Measurements from ENCODE around the gene KRTAP12-3.

DNA sequence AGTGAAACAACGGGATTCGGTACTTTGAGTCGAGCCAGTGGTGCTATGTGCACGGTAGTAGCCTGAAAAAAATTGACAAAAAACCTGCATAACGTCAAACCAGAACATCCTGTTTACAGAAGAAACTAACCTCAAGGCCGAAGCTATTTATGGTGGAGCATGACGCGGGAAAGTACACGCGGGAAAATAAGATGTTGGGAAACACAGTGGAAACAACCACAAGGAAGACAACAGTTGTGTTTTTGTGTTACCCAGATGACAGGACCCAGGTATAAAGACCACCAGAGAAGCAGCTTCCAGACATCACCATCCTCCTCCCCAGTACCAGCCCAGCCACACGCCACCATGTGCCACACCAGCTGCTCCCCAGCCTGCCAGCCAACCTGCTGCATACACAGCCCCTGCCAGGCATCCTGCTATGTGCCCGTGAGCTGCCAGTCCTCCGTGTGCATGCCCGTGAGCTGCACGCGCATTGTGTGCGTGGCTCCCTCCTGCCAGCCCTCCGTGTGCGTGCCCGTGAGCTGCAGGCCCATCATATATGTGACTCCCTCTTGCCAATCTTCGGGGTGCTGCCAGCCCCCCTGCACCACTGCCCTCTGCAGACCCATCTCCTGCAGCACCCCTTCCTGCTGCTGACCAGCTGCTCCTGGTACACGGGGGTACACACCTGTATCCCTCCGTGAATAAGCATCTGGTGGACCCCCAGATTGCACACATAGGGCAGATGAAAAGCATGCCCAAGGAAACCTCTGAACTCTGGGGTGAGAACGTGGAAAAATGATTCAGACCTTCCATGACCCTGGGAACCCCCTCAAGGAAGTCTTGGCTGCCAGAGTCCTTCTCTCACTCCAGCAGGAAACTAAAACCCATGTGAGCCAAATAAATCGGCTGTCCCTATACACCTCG is at the start of gene KRTAP12-3:
- TF ChIP-seq POLR2A (IDR thresholded peaks at IDR 0.05) = no peak
- TF ChIP-seq, protein P1, sequence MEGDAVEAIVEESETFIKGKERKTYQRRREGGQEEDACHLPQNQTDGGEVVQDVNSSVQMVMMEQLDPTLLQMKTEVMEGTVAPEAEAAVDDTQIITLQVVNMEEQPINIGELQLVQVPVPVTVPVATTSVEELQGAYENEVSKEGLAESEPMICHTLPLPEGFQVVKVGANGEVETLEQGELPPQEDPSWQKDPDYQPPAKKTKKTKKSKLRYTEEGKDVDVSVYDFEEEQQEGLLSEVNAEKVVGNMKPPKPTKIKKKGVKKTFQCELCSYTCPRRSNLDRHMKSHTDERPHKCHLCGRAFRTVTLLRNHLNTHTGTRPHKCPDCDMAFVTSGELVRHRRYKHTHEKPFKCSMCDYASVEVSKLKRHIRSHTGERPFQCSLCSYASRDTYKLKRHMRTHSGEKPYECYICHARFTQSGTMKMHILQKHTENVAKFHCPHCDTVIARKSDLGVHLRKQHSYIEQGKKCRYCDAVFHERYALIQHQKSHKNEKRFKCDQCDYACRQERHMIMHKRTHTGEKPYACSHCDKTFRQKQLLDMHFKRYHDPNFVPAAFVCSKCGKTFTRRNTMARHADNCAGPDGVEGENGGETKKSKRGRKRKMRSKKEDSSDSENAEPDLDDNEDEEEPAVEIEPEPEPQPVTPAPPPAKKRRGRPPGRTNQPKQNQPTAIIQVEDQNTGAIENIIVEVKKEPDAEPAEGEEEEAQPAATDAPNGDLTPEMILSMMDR (IDR thresholded peaks at IDR 0.05) = no peak

Data from testis (tissue), 2 donors.